Measurements from ENCODE around the gene C1orf35.

The C1orf35 gene

GRCh38 chr1:228106800-228107054 is 3.6 kb upstream of the C1orf35 start:
- no peak for TF ChIP-seq ELF4 (IDR thresholded peaks at IDR 0.05)
- TF ChIP-seq FOXA1 (IDR thresholded peaks at IDR 0.05) = no peak
- no peak for TF ChIP-seq NFRKB (IDR thresholded peaks at IDR 0.05)
- no peak for TF ChIP-seq SP1 (IDR thresholded peaks at IDR 0.05)
- TF ChIP-seq PKNOX1 (IDR thresholded peaks at IDR 0.05) = no peak
- no peak for TF ChIP-seq ZNF384 (IDR thresholded peaks at IDR 0.05)
- TF ChIP-seq ARNT (IDR thresholded peaks at IDR 0.05) = no peak
- TF ChIP-seq BHLHE40 (IDR thresholded peaks at IDR 0.05; ENCODE audit: borderline replicate concordance) = no peak
- no peak for TF ChIP-seq HDGF (IDR thresholded peaks at IDR 0.05; ENCODE audit: borderline replicate concordance)
- no peak for TF ChIP-seq LEF1 (IDR thresholded peaks at IDR 0.05; ENCODE audit: borderline replicate concordance)
- no peak for TF ChIP-seq FOXM1 (IDR thresholded peaks at IDR 0.05; ENCODE audit: borderline replicate concordance)
- no peak for TF ChIP-seq FOXK2 (IDR thresholded peaks at IDR 0.05)
- no peak for TF ChIP-seq CTBP1 (IDR thresholded peaks at IDR 0.05; ENCODE audit: borderline replicate concordance)
- no peak for TF ChIP-seq SUZ12 (IDR thresholded peaks at IDR 0.05)
- no peak for TF ChIP-seq TARDBP (IDR thresholded peaks at IDR 0.05)
- TF ChIP-seq L3MBTL2 (conservative IDR thresholded peaks at IDR 0.05) = no peak
- no peak for DNase-seq (ENCODE audit: extremely low spot score)
- ChIA-PET POLR2A (interaction anchor here (1.2 to 2.1 kb wide), 2 partner anchors 24 to 58 kb away, joined by 3 to 7 read pairs; partner anchors contain the start of genes ARF1 and IBA57), CTCF (interaction anchor here (0.5 to 1.1 kb wide), 2 partner anchors 24 to 275 kb away, joined by 3 read pairs; no protein-coding TSS in a partner anchor)

- no peak for TF ChIP-seq CTBP1 (IDR thresholded peaks at IDR 0.05; ENCODE audit: borderline replicate concordance)
- no peak for TF ChIP-seq FOXK2 (IDR thresholded peaks at IDR 0.05)
- no peak for TF ChIP-seq SP1 (IDR thresholded peaks at IDR 0.05)
- TF ChIP-seq ELF4 (IDR thresholded peaks at IDR 0.05) = no peak
- no peak for TF ChIP-seq LEF1 (IDR thresholded peaks at IDR 0.05; ENCODE audit: borderline replicate concordance)
- DNase-seq (ENCODE audit: extremely low spot score) = no peak
- ChIA-PET POLR2A (interaction anchor here (1.0 to 2.1 kb wide), 3 partner anchors 24 to 59 kb away, joined by 3 to 7 read pairs (median 3); partner anchors contain the start of genes ARF1 and IBA57), CTCF (interaction anchor here (0.5 to 1.1 kb wide), 3 partner anchors 24 to 276 kb away, joined by 3 read pairs; no protein-coding TSS in a partner anchor)
Measured at GRCh38 chr1:228105996-228106799, 3.1 kb upstream of the C1orf35 start.

GRCh38 chr1:228105270-228105995 is 2.3 kb upstream of the C1orf35 start:
- DNase-seq (ENCODE audit: extremely low spot score) = no peak
- no peak for TF ChIP-seq LEF1 (IDR thresholded peaks at IDR 0.05; ENCODE audit: borderline replicate concordance)
- no peak for TF ChIP-seq L3MBTL2 (conservative IDR thresholded peaks at IDR 0.05)
- TF ChIP-seq PKNOX1 (IDR thresholded peaks at IDR 0.05) = no peak
- no peak for TF ChIP-seq CTBP1 (IDR thresholded peaks at IDR 0.05; ENCODE audit: borderline replicate concordance)
- no peak for TF ChIP-seq NFRKB (IDR thresholded peaks at IDR 0.05)
- TF ChIP-seq SUZ12 (IDR thresholded peaks at IDR 0.05) = no peak
- CTCF ChIA-PET = interaction anchor here (0.6 kb wide), 1 partner anchor 101 kb away, joined by 3 read pairs; no protein-coding TSS in a partner anchor
- POLR2A ChIA-PET = interaction anchor here (1.0 to 2.1 kb wide), 3 partner anchors 23 to 60 kb away, joined by 3 to 7 read pairs (median 3); partner anchors contain the start of genes ARF1 and IBA57

- POLR2A ChIA-PET = interaction anchor here (0.8 to 1.1 kb wide), 2 partner anchors 20 to 27 kb away, joined by 3 to 4 read pairs; no protein-coding TSS in a partner anchor
- no peak for DNase-seq (ENCODE audit: extremely low spot score)
- TF ChIP-seq LEF1 (IDR thresholded peaks at IDR 0.05; ENCODE audit: borderline replicate concordance) = no peak
- TF ChIP-seq FOXA1 (IDR thresholded peaks at IDR 0.05) = no peak
- no peak for TF ChIP-seq BHLHE40 (IDR thresholded peaks at IDR 0.05; ENCODE audit: borderline replicate concordance)
- TF ChIP-seq HDGF (IDR thresholded peaks at IDR 0.05; ENCODE audit: borderline replicate concordance) = no peak
- TF ChIP-seq NFRKB (IDR thresholded peaks at IDR 0.05) = no peak
- TF ChIP-seq FOXK2 (IDR thresholded peaks at IDR 0.05) = no peak
- TF ChIP-seq ZNF384 (IDR thresholded peaks at IDR 0.05) = no peak
- TF ChIP-seq ELF4 (IDR thresholded peaks at IDR 0.05) = no peak
- TF ChIP-seq SUZ12 (IDR thresholded peaks at IDR 0.05) = no peak
- no peak for TF ChIP-seq ARNT (IDR thresholded peaks at IDR 0.05)
- TF ChIP-seq SP1 (IDR thresholded peaks at IDR 0.05) = no peak
- CTCF ChIA-PET = no interaction called here
Measured at GRCh38 chr1:228104526-228105269, 1.6 kb upstream of the C1orf35 start.

- DNase-seq (ENCODE audit: extremely low spot score) = peak; percentile 77
- CTCF ChIA-PET = no interaction called here
- TF ChIP-seq TARDBP (IDR thresholded peaks at IDR 0.05) = peak; percentile 7; the same call in 1 of the 2 replicates
- TF ChIP-seq L3MBTL2 (conservative IDR thresholded peaks at IDR 0.05) = peak; percentile 38
- TF ChIP-seq CTBP1 (IDR thresholded peaks at IDR 0.05; ENCODE audit: borderline replicate concordance) = no peak
- peak; percentile 49; the same call in 1 of the 2 replicates for TF ChIP-seq HDGF (IDR thresholded peaks at IDR 0.05; ENCODE audit: borderline replicate concordance)
- TF ChIP-seq SUZ12 (IDR thresholded peaks at IDR 0.05) = no peak
- POLR2A ChIA-PET = interaction anchor here (1.2 to 4.9 kb wide), 3 partner anchors 10 to 20 kb away, joined by 3 to 23 read pairs (median 4); partner anchors contain the start of gene ARF1
Measured at GRCh38 chr1:228101994-228102790, 933 bp downstream of the C1orf35 start.

Data from HEK293T (cell line).